H1 (cell line): Measurements from ENCODE around the gene LBH. TPM values are rescaled to one million over a fixed set of nuclear protein-coding genes. Genes with fewer than 3 reads are reported as not detected.

ENCODE experiments used
- CTCF ChIA-PET: fragments of 300-600 bp; sonication (Branson Sonifier 250); formaldehyde crosslinking; loops from one replicate; lab custom pipeline; 2021; ENCODE audit not compliant: partially characterized antibody; lab: Charles Lee
- POLR2A ChIA-PET: fragments of 300-600 bp; sonication (Branson Sonifier 250); formaldehyde crosslinking; loops from one replicate; lab custom pipeline; 2021; ENCODE audit warnings: inconsistent platforms; ENCODE audit not compliant: partially characterized antibody; lab: Charles Lee
- DNase-seq, 2 experiments: peaks; one replicate each; pipeline versions ENCODE4 v3.0.0 to v3.0.0-alpha.2; 2010 to 2022; ENCODE audit warnings: low spot score in 2 of 2, low read depth in 1 of 2, mixed read lengths in 1 of 2
- FAIRE-seq: peaks from 2 replicates; lab custom pipeline; 2011; peaks lifted over from hg19 to GRCh38; lab: Jason Lieb, UNC
- H2AFZ ChIP-seq: 2 replicates; pipeline ENCODE4 v1.8.1; 2012; ENCODE audit warnings: low read length, inconsistent platforms
- H2AK5ac ChIP-seq: 2 replicates; pipeline ENCODE4 v1.6.1; 2013; ENCODE audit warnings: low read depth, low read length
- H2BK120ac ChIP-seq: replicated peaks from 2 replicates; pipeline ENCODE3; 2013; ENCODE audit warnings: low read depth, low read length, inconsistent platforms
- H2BK12ac ChIP-seq: 2 replicates; pipeline ENCODE4 v1.6.1; 2013; ENCODE audit warnings: low read depth, low read length
- H2BK15ac ChIP-seq: 2 replicates; pipeline ENCODE4 v1.6.1; 2013; ENCODE audit warnings: low read length
- H2BK20ac ChIP-seq: 2 replicates; pipeline ENCODE4 v1.6.1; 2013; ENCODE audit warnings: low read length
- H2BK5ac ChIP-seq: 2 replicates; pipeline ENCODE4 v1.6.1; 2013; ENCODE audit warnings: low read depth, low read length
- H3K14ac ChIP-seq: 2 replicates; pipeline ENCODE4 v1.6.1; 2013; ENCODE audit warnings: inconsistent platforms; ENCODE audit not compliant: insufficient read length
- H3K18ac ChIP-seq: 2 replicates; pipeline ENCODE4 v1.6.1; 2013; ENCODE audit warnings: low read length; ENCODE audit errors: extremely low read depth
- H3K23ac ChIP-seq: 2 replicates; pipeline ENCODE4 v1.6.1; 2013; ENCODE audit warnings: inconsistent platforms; ENCODE audit not compliant: insufficient read length
- H3K23me2 ChIP-seq: 2 replicates; pipeline ENCODE4 v1.6.1; 2013; ENCODE audit warnings: low read depth, low read length
- H3K27ac ChIP-seq: 2 replicates; pipeline ENCODE4 v1.6.1; 2011; ENCODE audit warnings: low read depth, low read length, inconsistent platforms
- H3K27me3 ChIP-seq, 4 experiments: replicated peaks in 1 of 4; 1 replicate in 1 of 4; 2 replicates in 3 of 4; pipeline versions ENCODE4 v1.6.1 to v1.8.1; 2011 to 2013; ENCODE audit warnings: low read length in 3 of 4, mild to moderate bottlenecking in 3 of 4, inconsistent platforms in 2 of 4, mixed read lengths in 2 of 4, moderate library complexity in 1 of 4; ENCODE audit not compliant: control insufficient read depth in 3 of 4, insufficient read depth in 3 of 4; ENCODE audit errors: extremely low read depth in 1 of 4
- H3K36me3 ChIP-seq, 4 experiments: 2 replicates each; pipeline versions ENCODE4 v1.6.1 to v1.8.1; 2011 to 2013; ENCODE audit warnings: mild to moderate bottlenecking in 4 of 4, low read length in 3 of 4, moderate library complexity in 2 of 4, control low read depth in 1 of 4, inconsistent platforms in 1 of 4; ENCODE audit not compliant: insufficient read depth in 4 of 4, control insufficient read depth in 2 of 4
- H3K4ac ChIP-seq: replicated peaks from 2 replicates; pipeline ENCODE3; 2013; ENCODE audit warnings: low read length, low read depth, mixed read lengths, inconsistent platforms; ENCODE audit not compliant: insufficient read length
- H3K4me1 ChIP-seq, 4 experiments: replicated peaks in 1 of 4; 1 replicate in 1 of 4; 2 replicates in 3 of 4; pipeline versions ENCODE4 v1.6.1 to v1.8.1; 2011 to 2013; ENCODE audit warnings: low read length in 3 of 4, inconsistent platforms in 2 of 4, mixed read lengths in 1 of 4; ENCODE audit not compliant: insufficient read depth in 4 of 4, control insufficient read depth in 3 of 4
- H3K4me2 ChIP-seq, 2 experiments: 2 replicates each; pipeline versions ENCODE4 v1.6.1 to v1.8.1; 2011 to 2013; ENCODE audit warnings: low read depth in 2 of 2, low read length in 2 of 2, control low read depth in 1 of 2, inconsistent platforms in 1 of 2, mild to moderate bottlenecking in 1 of 2; ENCODE audit not compliant: insufficient read depth in 1 of 2
- H3K4me3 ChIP-seq, 4 experiments: fragments of 200-600, 300-600 bp in 1 of 4; sonication (generic), shearing (Covaris generic), sonication (Bioruptor Twin) in 1 of 4; 2 replicates each; pipeline versions ENCODE4 v1.5.1 to v1.8.1; 2011 to 2016; ENCODE audit warnings: low read length in 4 of 4, low read depth in 3 of 4, control low read depth in 2 of 4, inconsistent platforms in 2 of 4, mild to moderate bottlenecking in 2 of 4, mixed read lengths in 1 of 4, moderate library complexity in 1 of 4; ENCODE audit not compliant: insufficient read depth in 2 of 4; ENCODE audit errors: extremely low read depth in 1 of 4
- H3K56ac ChIP-seq: replicated peaks from 2 replicates; pipeline ENCODE3; 2013; ENCODE audit warnings: low read depth, mild to moderate bottlenecking, mixed read lengths, low read length, inconsistent platforms; ENCODE audit not compliant: insufficient read length
- H3K79me1 ChIP-seq: 2 replicates; pipeline ENCODE4 v1.6.1; 2013; ENCODE audit warnings: low read depth, low read length, control low read depth
- H3K79me2 ChIP-seq, 2 experiments: 2 replicates each; pipeline versions ENCODE4 v1.6.1 to v1.8.1; 2012 to 2013; ENCODE audit warnings: low read length in 2 of 2, mild to moderate bottlenecking in 2 of 2, inconsistent platforms in 1 of 2; ENCODE audit not compliant: insufficient read depth in 2 of 2, control insufficient read depth in 1 of 2
- H3K9ac ChIP-seq, 4 experiments: replicated peaks in 1 of 4; 1 replicate in 1 of 4; 2 replicates in 3 of 4; pipeline versions ENCODE4 v1.6.1 to v1.8.1; 2011 to 2013; ENCODE audit warnings: low read depth in 3 of 4, low read length in 3 of 4, control low read depth in 2 of 4, mild to moderate bottlenecking in 2 of 4, moderate library complexity in 2 of 4, inconsistent platforms in 1 of 4; ENCODE audit errors: extremely low read depth in 1 of 4
- H3K9me3 ChIP-seq, 2 experiments: 2 replicates each; pipeline versions ENCODE4 v1.6.1 to v1.8.1; 2012 to 2013; ENCODE audit warnings: mild to moderate bottlenecking in 2 of 2, moderate library complexity in 2 of 2, control low read depth in 1 of 2, inconsistent platforms in 1 of 2, low read depth in 1 of 2, low read length in 1 of 2, mixed read lengths in 1 of 2; ENCODE audit not compliant: insufficient read depth in 2 of 2
- H4K20me1 ChIP-seq, 2 experiments: replicated peaks in 1 of 2; 2 replicates each; pipeline versions ENCODE3 to v1.8.1; 2011 to 2013; ENCODE audit warnings: inconsistent platforms in 2 of 2, low read length in 2 of 2, mild to moderate bottlenecking in 1 of 2; ENCODE audit not compliant: insufficient read depth in 2 of 2, control insufficient read depth in 1 of 2
- H4K5ac ChIP-seq: 2 replicates; pipeline ENCODE4 v1.6.1; 2013; ENCODE audit warnings: low read length, low read depth, mixed read lengths, inconsistent platforms; ENCODE audit not compliant: insufficient read length
- H4K8ac ChIP-seq: 2 replicates; pipeline ENCODE4 v1.8.0; 2013; ENCODE audit warnings: mild to moderate bottlenecking, moderate library complexity, low read length, inconsistent platforms; ENCODE audit not compliant: insufficient read depth; ENCODE audit errors: extremely low read depth
- H4K91ac ChIP-seq: replicated peaks from 2 replicates; pipeline ENCODE3; 2013; ENCODE audit warnings: low read length, mixed read lengths, inconsistent platforms; ENCODE audit not compliant: insufficient read length
- CBX8 ChIP-seq: fragments of 300-800, 300-1000 bp; sonication (generic); IDR thresholded peaks from 2 replicates; pipeline ENCODE4 v1.7.1; 2016; ENCODE audit warnings: low read depth, low read length, borderline replicate concordance
- CHD1 ChIP-seq: IDR thresholded peaks from 2 replicates; pipeline ENCODE4 v1.6.1; 2012; ENCODE audit warnings: low read depth, low read length, improper control_type of control experiment
- CTBP2 ChIP-seq: IDR thresholded peaks from 2 replicates; pipeline ENCODE4 v1.7.0; 2011; ENCODE audit warnings: borderline replicate concordance, mild to moderate bottlenecking, moderate library complexity, mixed read lengths, low read length; ENCODE audit not compliant: insufficient read depth, insufficient read length
- JUND ChIP-seq: IDR thresholded peaks from 2 replicates; pipeline ENCODE4 v1.6.1; 2011; ENCODE audit warnings: mild to moderate bottlenecking, improper control_type of control experiment, low read length
- KDM4A ChIP-seq: IDR thresholded peaks from one replicate; pipeline ENCODE4 v1.7.1; 2012; ENCODE audit warnings: low read depth, mild to moderate bottlenecking, moderate library complexity, low read length, inconsistent platforms; ENCODE audit not compliant: severe bottlenecking
- NANOG ChIP-seq: IDR thresholded peaks from 2 replicates; pipeline ENCODE4 v1.6.1; 2011; ENCODE audit warnings: low read length, low read depth, mild to moderate bottlenecking, inconsistent platforms; ENCODE audit not compliant: insufficient read depth, poor library complexity, severe bottlenecking
- NRF1 ChIP-seq: IDR thresholded peaks from 2 replicates; pipeline ENCODE4 v1.6.1; 2011; ENCODE audit warnings: mild to moderate bottlenecking, low read depth, low read length, improper control_type of control experiment
- SIX5 ChIP-seq: IDR thresholded peaks from 2 replicates; pipeline ENCODE4 v1.6.1; 2011; ENCODE audit warnings: mild to moderate bottlenecking, low read depth, low read length
- SP2 ChIP-seq: IDR thresholded peaks from 2 replicates; pipeline ENCODE4 v1.6.1; 2012; ENCODE audit warnings: mild to moderate bottlenecking, low read length, inconsistent platforms
- SP4 ChIP-seq: IDR thresholded peaks from 2 replicates; pipeline ENCODE4 v1.6.1; 2012; ENCODE audit warnings: low read length, inconsistent platforms
- SRF ChIP-seq: IDR thresholded peaks from 2 replicates; pipeline ENCODE4 v1.6.1; 2011; ENCODE audit warnings: mild to moderate bottlenecking, low read depth, low read length, moderate library complexity
- TBP ChIP-seq: IDR thresholded peaks from 2 replicates; pipeline ENCODE4 v1.6.1; 2011; ENCODE audit warnings: low read depth, low read length, improper control_type of control experiment
- WGBS, 2 experiments: shearing (Covaris generic) in 1 of 2; methylation state at CpG; one replicate each; pipeline versions ENCODE4 v1.1.6 to v1.1.7; 2013 to 2015; ENCODE audit warnings: low lambda C conversion rate in 2 of 2, mixed read lengths in 2 of 2, inconsistent platforms in 1 of 2, low coverage in 1 of 2, missing lambda C conversion rate in 1 of 2; ENCODE audit not compliant: insufficient replicate concordance in 2 of 2, insufficient coverage in 1 of 2, insufficient read length in 1 of 2; ENCODE audit errors: extremely low coverage in 1 of 2, missing lambda C conversion rate in 1 of 2; 5-methylcytosine and 5-hydroxymethylcytosine counted together
- polyA plus RNA-seq, 7 experiments: library from polyadenylated mRNA; depleted of rRNA in 3 of 7; stranded (reverse) in 5 of 7; unstranded in 2 of 7; fragments of >200 nt in 5 of 7; fragments of 200-250 nt in 2 of 7; gene quantifications; 1 replicate in 5 of 7; 2 replicates in 1 of 7; 4 replicates in 1 of 7; pipeline versions ENCODE4 v1.2.1 to v1.2.3, GENCODE V29; 2011 to 2013; ENCODE audit warnings: missing spikeins in 2 of 7, mixed read lengths in 2 of 7
- total RNA-seq: library from RNA; stranded (reverse); fragmentation: NEBNext Ultra II Directional; extraction: Animal tissue kit (Norgen Biotek cat#: 25700); gene quantifications from 2 replicates; pipeline ENCODE4 v1.2.1, GENCODE V29; 2021
- TF ChIP-seq, protein P1 (sequence below): IDR thresholded peaks from 2 replicates; pipeline ENCODE4 v1.6.1; 2012; ENCODE audit warnings: inconsistent platforms
- TF ChIP-seq, protein P2 (sequence below): IDR thresholded peaks from 2 replicates; pipeline ENCODE4 v1.6.1; 2012; ENCODE audit warnings: inconsistent platforms

LBH gene
- total and polyA plus RNA-seq, 2 of the 8 experiments (the other 6 are each of a cell fraction or from before 2014, with no cell fraction given) = 25.7 to 34.5 TPM

DNA sequence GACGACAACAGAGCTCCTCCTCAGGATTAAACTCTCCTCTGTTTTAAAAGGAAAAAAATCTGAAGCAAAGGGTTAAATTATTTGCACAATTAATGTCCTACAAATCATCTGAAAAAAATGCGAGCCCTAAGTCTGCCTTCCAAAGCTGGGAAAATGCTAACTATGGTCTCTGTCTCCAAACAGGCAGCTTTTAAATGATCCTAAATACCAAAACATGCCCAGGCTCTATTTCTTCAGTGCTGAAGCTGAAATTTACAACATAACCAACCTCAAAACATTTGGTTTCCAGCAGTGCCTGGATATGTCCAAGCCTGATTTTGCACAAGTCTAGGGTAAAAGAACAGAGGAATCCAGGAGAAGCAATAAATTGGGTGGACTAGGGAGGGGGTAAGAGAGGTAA is 57.2 kb downstream of the LBH start:
- Histone ChIP-seq H3K9ac (no peak overlapping the region), H2BK120ac (no peak overlapping the region), H3K27ac (no peak overlapping the region), H2AK5ac (no peak overlapping the region), H4K8ac (no peak overlapping the region), H3K14ac (no peak overlapping the region), H3K56ac (no peak overlapping the region), H4K5ac (no peak overlapping the region), H2BK20ac (no peak overlapping the region), H3K4me1 (peaks cover 2 to 15% (median 3%) of the 10 kb centered on the region in 4 experiments; a peak in 5 of 7 replicates), H3K36me3 (no peaks in the 10 kb centered on the region), H3K18ac (no peak overlapping the region), H3K23ac (no peak overlapping the region), H3K79me2 (no peaks in the 10 kb centered on the region), H4K91ac (peak overlapping the region; percentile 44), H3K9me3 (no peaks in the 10 kb centered on the region), H3K27me3 (no peaks in the 10 kb centered on the region; a peak in 2 of 7 replicates), H3K23me2 (no peaks in the 10 kb centered on the region), H2AFZ (no peak overlapping the region; the same call in 1 of the 2 replicates), H4K20me1 (no peaks in the 10 kb centered on the region), H3K4me2 (peak overlapping the region in 1 of 2 experiments; percentile 14; a peak in 1 of 4 replicates), H2BK15ac (no peak overlapping the region), H2BK12ac (no peak overlapping the region), H2BK5ac (peak overlapping the region; percentile 35; the same call in 1 of the 2 replicates), H3K79me1 (no peaks in the 10 kb centered on the region), H3K4me3 (no peak overlapping the region), H3K4ac (no peak overlapping the region)
- no peak for DNase-seq
- CTCF ChIA-PET = interaction anchor here (1.1 to 6.1 kb wide), 3 partner anchors 11 to 38 kb away, joined by 3 to 32 read pairs (median 4); no protein-coding TSS in a partner anchor
- no peak for FAIRE-seq
- POLR2A ChIA-PET = interaction anchor here (1.3 kb wide), 1 partner anchor 13 kb away, joined by 4 read pairs; no protein-coding TSS in a partner anchor
- 57% methylated on average over 2 of the region's 2 CpGs; no CpG with 5 or more reads in 1 of the 2 experiments for WGBS, 2 experiments
- TF ChIP-seq SRF (no peak), JUND (no peak), KDM4A (no peak), CTBP2 (no peak), NRF1 (no peak), NANOG (no peak), SIX5 (no peak), TBP (no peak), SP4 (no peak), CHD1 (no peak), SP2 (no peak), CBX8 (no peak)
- TF ChIP-seq, protein P1, sequence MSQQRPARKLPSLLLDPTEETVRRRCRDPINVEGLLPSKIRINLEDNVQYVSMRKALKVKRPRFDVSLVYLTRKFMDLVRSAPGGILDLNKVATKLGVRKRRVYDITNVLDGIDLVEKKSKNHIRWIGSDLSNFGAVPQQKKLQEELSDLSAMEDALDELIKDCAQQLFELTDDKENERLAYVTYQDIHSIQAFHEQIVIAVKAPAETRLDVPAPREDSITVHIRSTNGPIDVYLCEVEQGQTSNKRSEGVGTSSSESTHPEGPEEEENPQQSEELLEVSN = no peak
- TF ChIP-seq, protein P2, sequence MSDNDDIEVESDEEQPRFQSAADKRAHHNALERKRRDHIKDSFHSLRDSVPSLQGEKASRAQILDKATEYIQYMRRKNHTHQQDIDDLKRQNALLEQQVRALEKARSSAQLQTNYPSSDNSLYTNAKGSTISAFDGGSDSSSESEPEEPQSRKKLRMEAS = no peak
